ENCODE measurements around the gene KLF16. TPM values are rescaled to one million over a fixed set of nuclear protein-coding genes. Genes with fewer than 3 reads are reported as not detected.

Gene KLF16
- total and polyA plus RNA-seq, 9 of the 15 experiments (the other 6 are each of a cell fraction or from before 2014, with no cell fraction given) = 0.04 to 60.4 (median 6.8) TPM

GRCh38 chr19:1811942-1812425 is 51.4 kb downstream of the KLF16 start, which contains the start of gene ATP8B3:
Gene ATP8B3 (minus strand): TSS chr19:1812276. CDS start chr19:1811736, 540 bp downstream.
- FAIRE-seq = no peak
- H3K4me3 ChIP-seq = peak within 1 kb of the TSS; percentile 75
- CTCF ChIA-PET (ENCODE audit: low intra/inter-chr PET ratio) = interaction anchor here (1.0 kb wide), 1 partner anchor 37 kb away, joined by 4 read pairs; no protein-coding TSS in a partner anchor
- H4K20me1 ChIP-seq (replicated peaks; ENCODE audit: control insufficient read depth, insufficient read depth, low read length) = no peaks in the 10 kb centered on the region
- DNase-seq (ENCODE audit: extremely low read depth in 1 of 4, low spot score in 3 of 4) = peak in 3 of 4 experiments; percentile 98 to 99 (median 98)
- intact Hi-C loops (cut with micrococcal nuclease) = loop anchor here (1.0 to 2.0 kb wide), 2 partner anchors 15 to 37 kb away; no protein-coding TSS in a partner anchor
- H3K36me3 ChIP-seq (ENCODE audit: control insufficient read depth, insufficient read depth, low read length) = peaks cover 20% of the 10 kb centered on the region; the same call in 1 of the 3 replicates
- H3K79me2 ChIP-seq (ENCODE audit: control insufficient read depth, insufficient read depth, low read length) = peaks cover 5% of the 10 kb centered on the region; the same call in 1 of the 3 replicates
- H3K9ac ChIP-seq (ENCODE audit: insufficient read depth in 1 of 2, low read depth in 2 of 2, low read length in 2 of 2) = peak within 1 kb of the TSS; percentile 78 to 93
- H3K4me2 ChIP-seq (ENCODE audit: insufficient read depth, low read length) = peak within 1 kb of the TSS; percentile 98
- no peaks in the 10 kb centered on the region for H3K27me3 ChIP-seq (ENCODE audit: control insufficient read depth in 2 of 2, insufficient read depth in 2 of 2, low read length in 2 of 2)
- WGBS (ENCODE audit: insufficient coverage, low coverage, missing lambda C conversion rate) = under 1% methylated on average over 22 of the region's 48 CpGs
- no peaks in the 10 kb centered on the region; the same call in 1 of the 2 replicates for H3K9me3 ChIP-seq (replicated peaks; ENCODE audit: control insufficient read depth, insufficient read depth, low read depth, low read length)
- POLR2A ChIA-PET = interaction anchor here (0.6 kb wide), 3 partner anchors 12 to 225 kb away, joined by 3 read pairs; no protein-coding TSS in a partner anchor
- peak; percentile 14 for ATAC-seq
- in situ Hi-C loops (cut with MboI) = no loop called here
- no peaks in the 10 kb centered on the region for H3K9me1 ChIP-seq (ENCODE audit: control insufficient read depth, insufficient read depth, low read length)
- H2AFZ ChIP-seq (ENCODE audit: low read depth, low read length) = peak within 1 kb of the TSS; percentile 97
- BruUV-seq (replicated peaks) = no TSS peak
- peak within 1 kb of the TSS; percentile 92 for H3K27ac ChIP-seq (ENCODE audit: extremely low read depth, low read depth, low read length)
- H3K4me1 ChIP-seq (replicated peaks in 1 of 2; ENCODE audit: control insufficient read depth in 2 of 2, insufficient read depth in 2 of 2, low read length in 2 of 2) = peaks cover 8 to 76% of the 10 kb centered on the region in 2 experiments; a peak in 3 of 5 replicates
- TF ChIP-seq ZNF121 (CRISPR knock-in tag; conservative IDR thresholded peaks at IDR 0.05) = no peak; the same call in 1 of the 2 replicates
- no peak for TF ChIP-seq KLF6 (CRISPR knock-in tag; IDR thresholded peaks at IDR 0.05; ENCODE audit: borderline replicate concordance)
- no peak for TF ChIP-seq FOXJ3 (CRISPR knock-in tag; IDR thresholded peaks at IDR 0.05)
- TF ChIP-seq ARID4B (CRISPR knock-in tag; IDR thresholded peaks at IDR 0.05) = peak; percentile 75; the same call in 1 of the 2 replicates
- TF ChIP-seq, protein P1, sequence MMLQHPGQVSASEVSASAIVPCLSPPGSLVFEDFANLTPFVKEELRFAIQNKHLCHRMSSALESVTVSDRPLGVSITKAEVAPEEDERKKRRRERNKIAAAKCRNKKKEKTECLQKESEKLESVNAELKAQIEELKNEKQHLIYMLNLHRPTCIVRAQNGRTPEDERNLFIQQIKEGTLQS (IDR thresholded peaks at IDR 0.05) = no peak
- TF ChIP-seq, protein P1 (CRISPR knock-in tag; conservative IDR thresholded peaks at IDR 0.05) = no peak
- no peak for TF ChIP-seq ARHGAP35 (IDR thresholded peaks at IDR 0.05; ENCODE audit: partially characterized antibody)
- TF ChIP-seq, protein P2, sequence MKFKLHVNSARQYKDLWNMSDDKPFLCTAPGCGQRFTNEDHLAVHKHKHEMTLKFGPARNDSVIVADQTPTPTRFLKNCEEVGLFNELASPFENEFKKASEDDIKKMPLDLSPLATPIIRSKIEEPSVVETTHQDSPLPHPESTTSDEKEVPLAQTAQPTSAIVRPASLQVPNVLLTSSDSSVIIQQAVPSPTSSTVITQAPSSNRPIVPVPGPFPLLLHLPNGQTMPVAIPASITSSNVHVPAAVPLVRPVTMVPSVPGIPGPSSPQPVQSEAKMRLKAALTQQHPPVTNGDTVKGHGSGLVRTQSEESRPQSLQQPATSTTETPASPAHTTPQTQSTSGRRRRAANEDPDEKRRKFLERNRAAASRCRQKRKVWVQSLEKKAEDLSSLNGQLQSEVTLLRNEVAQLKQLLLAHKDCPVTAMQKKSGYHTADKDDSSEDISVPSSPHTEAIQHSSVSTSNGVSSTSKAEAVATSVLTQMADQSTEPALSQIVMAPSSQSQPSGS (CRISPR knock-in tag; IDR thresholded peaks at IDR 0.05) = no peak
- TF ChIP-seq E2F5 (CRISPR knock-in tag; IDR thresholded peaks at IDR 0.05) = no peak
- TF ChIP-seq ZNF24 (IDR thresholded peaks at IDR 0.05) = no peak
- no peak for TF ChIP-seq MCM3 (IDR thresholded peaks at IDR 0.05)
- no peak for TF ChIP-seq BRF1 (IDR thresholded peaks at IDR 0.05; ENCODE audit: borderline replicate concordance, extremely low read depth, insufficient read length)
- no peak for TF ChIP-seq FOXA1 (IDR thresholded peaks at IDR 0.05; ENCODE audit: borderline replicate concordance)
- TF ChIP-seq PRPF4 (IDR thresholded peaks at IDR 0.05; ENCODE audit: insufficient read depth, low read depth, low read length, poor library complexity, severe bottlenecking) = no peak
- no peak for TF ChIP-seq TCF7 (IDR thresholded peaks at IDR 0.05; ENCODE audit: borderline replicate concordance)
